ENCODE measurements around the gene GPR42.

Gene GPR42

GRCh38 chr19:35348911-35349611 lies 21.8 kb upstream of the GPR42 start:
- DNase-seq (ENCODE audit: low read depth): no peak
- no peak for TF ChIP-seq POLR2A (IDR thresholded peaks at IDR 0.05; ENCODE audit: extremely low read depth, insufficient read length)
- TF ChIP-seq MAX (IDR thresholded peaks at IDR 0.05; ENCODE audit: low read depth, low read length): no peak
- no peak for TF ChIP-seq CTCF (IDR thresholded peaks at IDR 0.05; ENCODE audit: low read depth, low read length)
- no peak for TF ChIP-seq MYC (IDR thresholded peaks at IDR 0.05; ENCODE audit: low read depth, low read length)
- H3K4me3 ChIP-seq (ENCODE audit: low read depth, low read length): no peak overlapping the region

GRCh38 chr19:35349614-35350521 lies 21.0 kb upstream of the GPR42 start:
- no peak overlapping the region for H3K4me3 ChIP-seq (ENCODE audit: low read depth, low read length)
- DNase-seq (ENCODE audit: low read depth): no peak
- TF ChIP-seq CTCF (IDR thresholded peaks at IDR 0.05; ENCODE audit: low read depth, low read length) (no peak), POLR2A (IDR thresholded peaks at IDR 0.05; ENCODE audit: extremely low read depth, insufficient read length) (no peak), MAX (IDR thresholded peaks at IDR 0.05; ENCODE audit: low read depth, low read length) (no peak), MYC (IDR thresholded peaks at IDR 0.05; ENCODE audit: low read depth, low read length) (no peak)

- TF ChIP-seq POLR2A (IDR thresholded peaks at IDR 0.05; ENCODE audit: extremely low read depth, insufficient read length): no peak
- TF ChIP-seq MYC (IDR thresholded peaks at IDR 0.05; ENCODE audit: low read depth, low read length): no peak
- TF ChIP-seq MAX (IDR thresholded peaks at IDR 0.05; ENCODE audit: low read depth, low read length): no peak
- TF ChIP-seq CTCF (IDR thresholded peaks at IDR 0.05; ENCODE audit: low read depth, low read length): no peak
- no peak overlapping the region for H3K4me3 ChIP-seq (ENCODE audit: low read depth, low read length)
- DNase-seq (ENCODE audit: low read depth): no peak
These were observed 20.3 kb upstream of the GPR42 start for GRCh38 chr19:35350591-35350990.

GRCh38 chr19:35351411-35352176 lies 19.3 kb upstream of the GPR42 start:
- H3K4me3 ChIP-seq (ENCODE audit: low read depth, low read length): no peak overlapping the region
- no peak for DNase-seq (ENCODE audit: low read depth)
- TF ChIP-seq MAX (IDR thresholded peaks at IDR 0.05; ENCODE audit: low read depth, low read length) (no peak), POLR2A (IDR thresholded peaks at IDR 0.05; ENCODE audit: extremely low read depth, insufficient read length) (no peak), MYC (IDR thresholded peaks at IDR 0.05; ENCODE audit: low read depth, low read length) (no peak), CTCF (IDR thresholded peaks at IDR 0.05; ENCODE audit: low read depth, low read length) (no peak)

- no peak for DNase-seq (ENCODE audit: low read depth)
- TF ChIP-seq MYC (IDR thresholded peaks at IDR 0.05; ENCODE audit: low read depth, low read length) (no peak), POLR2A (IDR thresholded peaks at IDR 0.05; ENCODE audit: extremely low read depth, insufficient read length) (no peak), MAX (IDR thresholded peaks at IDR 0.05; ENCODE audit: low read depth, low read length) (no peak), CTCF (IDR thresholded peaks at IDR 0.05; ENCODE audit: low read depth, low read length) (no peak)
- no peak overlapping the region for H3K4me3 ChIP-seq (ENCODE audit: low read depth, low read length)
These were observed 18.8 kb upstream of the GPR42 start for GRCh38 chr19:35352177-35352447.
